IMR-90 (cell line): ENCODE measurements around the gene LTBP2. TPM values are rescaled to one million over a fixed set of nuclear protein-coding genes. Genes with fewer than 3 reads are reported as not detected.

ENCODE experiments used
- BHLHE40 ChIP-seq: fragments of 150-350 bp; IDR thresholded peaks from 2 replicates; pipeline ENCODE4 v1.6.1; 2016; ENCODE audit warnings: mild to moderate bottlenecking, low read depth, low read length
- ELK1 ChIP-seq: fragments of 150-350 bp; IDR thresholded peaks from 2 replicates; pipeline ENCODE4 v1.6.1; 2016; ENCODE audit warnings: low read depth, mild to moderate bottlenecking, low read length, moderate library complexity, borderline replicate concordance
- POLR2A ChIP-seq: IDR thresholded peaks from 2 replicates; pipeline ENCODE4 v1.6.1; 2012; ENCODE audit warnings: mild to moderate bottlenecking, low read depth, low read length
- RCOR1 ChIP-seq: IDR thresholded peaks from 2 replicates; pipeline ENCODE4 v1.6.1; 2012; ENCODE audit warnings: mild to moderate bottlenecking, low read length, improper control_type of control experiment; ENCODE audit not compliant: insufficient replicate concordance
- polyA plus RNA-seq, 3 experiments: library from polyadenylated mRNA; depleted of rRNA; stranded (reverse); fragments of >200 nt; gene quantifications; 2 replicates each; pipeline ENCODE4 v1.2.3, GENCODE V29; 2012; ENCODE audit warnings: low replicate concordance in 1 of 3
- total RNA-seq: library from RNA; depleted of rRNA; stranded (reverse); fragments of >200 nt; gene quantifications from 2 replicates; pipeline ENCODE4 v1.2.3, GENCODE V29; 2012

LTBP2 gene
- total and polyA plus RNA-seq, 2 of the 4 experiments (the other 2 are of a cell fraction) = 23.8 to 79.3 TPM

GRCh38 chr14:74606727-74607126 is 5.3 kb downstream of the LTBP2 start (continued):
- TF ChIP-seq ELK1 = no peak
- TF ChIP-seq RCOR1 = no peak
- TF ChIP-seq BHLHE40 = no peak
- TF ChIP-seq POLR2A = no peak
